GM18868 (cell line): ENCODE results near the gene PPBP.
"Not testable (repeated sequence)": the region's sequence is repeated elsewhere in the genome, so short reads cannot be mapped to it uniquely, and the experiment has no call there.

ENCODE experiments used
- ATAC-seq: cut with Tn5 transposase; IDR thresholded peaks from one replicate; pipeline ENCODE4 v1.9.1; 2021; ENCODE audit warnings: mild to moderate bottlenecking, moderate library complexity; ENCODE audit not compliant: unreplicated experiment

Gene PPBP

DNA sequence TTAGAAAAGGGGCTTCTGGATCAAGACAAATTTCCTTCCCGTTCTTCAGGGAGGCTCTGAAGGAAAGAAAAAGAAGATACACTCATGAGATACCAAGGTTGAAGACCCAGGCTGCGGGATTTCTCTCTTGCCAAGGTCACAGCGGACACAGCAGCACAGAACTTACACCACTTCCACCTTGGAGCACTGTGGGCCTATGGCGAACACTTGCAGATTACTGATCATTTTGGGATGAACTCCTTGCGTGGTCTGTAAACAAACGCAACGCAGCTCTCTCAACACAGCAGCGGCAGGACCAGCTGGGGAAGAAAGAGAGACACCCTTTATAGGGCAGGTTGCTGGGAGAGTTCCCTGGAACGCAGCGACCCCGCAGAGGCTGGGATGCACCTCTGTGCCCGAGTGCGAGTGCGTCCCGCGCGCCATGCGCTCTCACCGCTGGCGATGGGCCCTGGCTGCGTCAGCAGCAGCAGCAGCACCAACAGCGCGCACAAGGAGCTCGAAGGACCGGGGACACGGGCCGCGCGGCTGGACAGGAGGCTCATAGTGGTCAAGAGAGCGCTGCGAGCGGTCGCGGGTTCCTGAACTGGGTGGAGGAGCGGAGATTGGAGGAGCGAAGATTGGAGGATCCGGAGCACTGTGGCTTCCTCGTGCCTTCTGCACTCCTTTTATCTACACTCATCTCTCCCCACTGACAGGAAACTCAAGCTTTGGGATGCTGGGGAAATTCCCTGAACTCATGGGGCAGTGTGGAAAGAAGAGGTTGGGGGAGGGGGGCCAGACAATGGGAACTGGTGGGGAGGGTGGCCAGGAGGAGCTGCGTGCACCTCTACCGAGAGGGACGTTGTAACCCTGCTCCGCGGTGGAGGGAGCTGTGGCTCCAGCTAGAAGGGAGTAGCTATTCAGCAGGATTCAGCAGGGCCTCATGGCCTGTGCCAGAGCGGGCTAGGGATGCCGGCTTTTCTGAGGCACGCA is 10.3 kb upstream of the PPBP start, which contains the start of gene CXCL5:
Gene CXCL5 (minus strand): TSS at position 638 of the 972 bp plus-strand sequence. CDS start 96 bp downstream, at position 542.
- ATAC-seq: no peak

DNA sequence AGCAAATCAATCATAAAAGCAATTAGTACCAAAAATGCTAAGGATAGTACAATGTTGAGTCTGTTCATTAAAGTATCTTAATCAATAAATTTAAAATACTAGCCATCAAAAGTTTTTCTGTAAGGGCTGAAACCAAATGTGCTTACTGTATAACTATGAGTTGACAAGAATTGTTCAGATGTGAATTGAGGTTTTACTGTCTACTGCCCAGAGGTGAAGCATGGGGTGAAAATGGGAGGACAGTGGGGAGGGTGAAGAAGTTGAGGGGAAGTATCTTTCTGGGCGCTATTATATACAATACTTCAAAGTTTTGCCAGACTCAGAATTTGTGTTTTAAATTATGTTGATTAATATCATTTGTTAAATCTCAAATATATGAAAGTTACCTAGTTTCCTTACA is 4.1 kb upstream of the PPBP start:
- ATAC-seq: no peak

GRCh38 chr4:73991742-73992000 is 3.7 kb upstream of the PPBP start:
- no peak for ATAC-seq

DNA sequence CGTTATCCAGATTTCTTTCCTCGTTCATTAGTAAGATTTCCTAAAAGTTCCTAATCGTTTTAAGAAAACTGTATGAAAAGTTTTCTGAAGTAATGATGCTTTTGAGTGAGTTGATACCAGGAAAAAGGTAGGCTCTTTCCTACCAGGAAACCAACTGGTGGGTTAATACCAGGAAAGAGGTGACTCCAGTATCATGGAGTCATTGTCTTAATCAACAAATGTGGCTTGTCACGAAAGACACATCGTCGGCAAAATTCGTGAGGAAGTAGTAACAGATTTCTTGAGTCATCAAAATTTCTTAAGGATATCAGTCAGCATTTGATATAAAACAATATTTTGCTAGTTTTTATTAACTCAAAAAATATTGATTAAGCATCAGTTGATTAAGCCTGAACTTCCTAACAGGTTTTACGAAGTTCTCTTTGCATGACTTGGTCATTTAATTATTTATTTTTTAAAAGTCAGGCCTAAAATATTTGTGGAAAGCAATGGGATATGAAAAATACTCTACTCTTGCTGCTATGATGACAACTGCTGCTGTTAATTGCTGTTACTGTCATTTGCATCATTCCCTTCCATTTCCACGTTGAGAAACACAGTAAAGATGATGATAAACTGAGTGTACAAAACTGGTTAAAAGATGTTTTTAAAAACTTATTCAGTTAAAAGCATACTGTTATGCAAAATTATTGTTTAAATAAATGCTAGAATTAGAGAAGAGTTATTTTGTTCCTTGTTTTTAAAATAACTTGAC is 3.2 kb upstream of the PPBP start:
- ATAC-seq: no peak

- ATAC-seq: no peak
Observed at GRCh38 chr4:73989928-73990327, 1.9 kb upstream of the PPBP start.

DNA sequence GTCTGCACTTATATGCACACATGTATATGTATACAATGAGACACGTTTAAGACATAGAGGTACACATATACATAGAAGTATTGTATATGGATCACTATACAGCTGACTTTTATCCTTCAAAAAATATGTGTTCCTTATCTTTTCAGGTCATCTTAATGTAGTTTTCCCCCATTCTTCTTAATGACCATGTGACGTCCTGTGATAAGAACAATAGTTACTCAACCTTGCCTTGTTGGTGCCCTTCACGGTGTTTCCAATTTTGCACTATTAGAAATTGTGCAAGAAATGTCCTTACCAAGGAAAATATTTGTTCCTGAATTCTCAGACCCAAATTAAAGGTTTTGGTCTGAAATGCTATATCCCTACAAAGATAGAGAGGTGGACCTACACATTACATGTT is 1.0 kb upstream of the PPBP start:
- no peak for ATAC-seq

DNA sequence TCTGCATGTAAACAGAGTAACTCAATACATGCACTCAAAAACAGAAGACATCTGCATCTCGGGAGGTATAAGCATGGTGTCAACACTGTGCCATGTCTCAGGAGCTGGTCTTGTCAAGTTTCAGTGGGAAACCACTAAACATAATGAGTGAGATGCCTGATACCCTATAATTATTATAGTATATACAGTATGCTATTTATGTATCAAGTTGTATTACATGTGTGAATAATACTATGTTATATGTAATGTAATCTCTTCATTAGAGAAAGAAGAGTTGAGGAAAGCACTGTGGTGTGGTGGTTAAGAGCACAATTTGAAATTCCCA is 2.5 kb downstream of the PPBP start:
- no peak for ATAC-seq

GRCh38 chr4:73984736-73985527 is 3.1 kb downstream of the PPBP start:
- no peak for ATAC-seq

- ATAC-seq: not testable (repeated sequence)
Observed at GRCh38 chr4:73981175-73981574, 6.8 kb downstream of the PPBP start.

DNA sequence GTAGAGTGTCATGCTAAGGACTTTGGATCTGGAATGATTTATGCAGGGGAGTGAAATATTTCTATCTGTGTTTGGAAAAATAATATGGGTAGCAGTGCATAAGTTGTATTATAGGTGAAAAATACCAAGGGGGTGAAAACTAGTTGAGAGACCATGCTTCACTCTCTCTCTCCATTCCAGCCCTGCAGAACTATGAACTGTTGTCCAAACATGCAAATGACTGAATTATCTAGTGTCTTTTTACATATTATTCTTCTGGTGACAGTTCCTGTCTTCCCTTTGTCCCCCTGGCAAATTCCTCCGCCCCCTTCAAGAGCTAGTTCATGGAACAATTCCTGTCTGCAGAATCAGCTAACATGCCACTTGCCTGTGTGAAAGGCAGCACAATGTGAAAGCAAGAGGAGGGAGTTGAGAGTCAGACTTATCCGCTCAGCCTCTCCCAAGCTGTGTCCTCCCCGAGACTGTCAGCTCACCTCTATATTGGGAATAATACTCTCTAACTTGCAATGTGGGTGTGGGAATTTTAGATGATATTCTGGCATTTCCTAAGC is 8.5 kb downstream of the PPBP start:
- ATAC-seq: no peak

- no peak for ATAC-seq
Observed at GRCh38 chr4:73978886-73979285, 9.1 kb downstream of the PPBP start.

DNA sequence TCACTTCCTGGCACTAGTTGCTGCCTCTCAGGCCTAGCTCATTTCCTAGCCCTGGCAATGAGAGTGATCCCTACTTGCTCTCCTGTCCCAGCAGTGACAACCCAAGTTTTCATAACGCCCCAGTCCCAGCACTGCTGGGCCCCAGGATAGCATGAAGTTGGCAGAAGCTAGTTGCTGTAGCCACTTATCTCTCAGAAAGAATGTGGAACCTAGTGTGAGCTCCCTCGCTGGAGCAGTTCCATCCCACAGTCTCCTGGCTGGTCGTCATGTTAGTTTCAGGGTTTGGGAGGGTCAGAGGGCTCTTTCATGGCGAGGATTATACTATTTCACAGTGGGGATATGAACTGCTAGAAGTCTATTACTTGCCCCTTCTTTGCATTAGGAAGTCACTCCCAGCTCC is 11.3 kb downstream of the PPBP start:
- ATAC-seq: no peak

- no peak for ATAC-seq
Observed at GRCh38 chr4:73976217-73976616, 11.8 kb downstream of the PPBP start.

- no peak for ATAC-seq
Observed at GRCh38 chr4:73974352-73974751, 13.6 kb downstream of the PPBP start.

DNA sequence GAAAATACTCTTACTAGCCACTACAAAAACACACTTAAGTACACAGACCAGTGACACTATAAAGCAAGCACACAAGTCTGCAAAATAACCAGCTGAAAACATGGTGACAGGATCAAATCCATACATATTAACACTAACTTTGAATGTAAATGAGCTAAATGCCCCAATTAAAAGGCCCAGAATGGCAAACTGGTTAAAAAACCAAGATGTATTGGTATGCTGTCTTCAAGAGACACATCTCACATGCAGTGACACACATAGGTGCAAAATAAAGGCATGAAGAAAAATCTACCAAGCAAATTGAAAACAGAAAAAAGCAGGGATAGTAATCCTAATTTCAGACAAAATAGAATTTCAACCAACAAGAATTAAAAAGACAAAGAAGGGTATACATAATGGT is 17.0 kb downstream of the PPBP start:
- no peak for ATAC-seq

- no peak for ATAC-seq
Observed at GRCh38 chr4:73970011-73970410, 18.0 kb downstream of the PPBP start.

GRCh38 chr4:73967866-73968265 is 20.1 kb downstream of the PPBP start:
- no peak for ATAC-seq

DNA sequence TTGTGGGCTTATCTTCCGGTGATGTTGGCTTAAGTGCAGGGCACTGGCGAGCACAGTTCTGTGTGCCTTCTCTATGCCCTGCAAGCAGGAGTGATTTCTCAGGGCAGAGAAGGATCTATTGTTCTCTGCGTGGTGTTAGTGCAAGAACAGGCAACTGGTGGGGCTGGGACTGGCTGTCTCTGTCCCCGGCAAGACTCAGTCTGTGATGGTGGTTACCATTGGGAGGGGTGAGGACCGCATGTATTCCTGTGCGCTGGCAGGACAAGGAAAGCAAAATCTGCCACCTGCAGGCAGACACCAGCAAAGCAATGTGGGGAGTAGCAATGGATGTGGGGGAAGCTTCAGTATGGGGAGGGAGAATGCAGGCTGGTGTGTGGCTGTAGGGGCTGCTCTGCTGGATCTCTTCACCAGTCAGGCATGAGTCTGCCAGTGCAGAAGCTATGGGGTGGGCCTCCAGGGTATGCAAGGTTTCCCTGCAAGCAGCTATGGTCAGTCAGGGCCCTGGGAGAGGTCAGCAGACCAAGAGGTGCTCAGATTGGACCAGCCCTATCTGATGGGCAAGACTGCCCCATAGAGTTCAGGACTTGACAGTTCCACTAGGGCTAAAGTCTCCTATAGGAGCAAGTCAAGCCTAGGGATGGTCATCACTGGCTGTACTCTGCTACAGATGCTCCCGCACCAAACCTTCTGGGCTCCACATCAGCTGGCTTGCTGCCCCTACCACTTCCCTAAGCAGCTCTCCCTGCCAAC is 23.0 kb downstream of the PPBP start:
- ATAC-seq: no peak

DNA sequence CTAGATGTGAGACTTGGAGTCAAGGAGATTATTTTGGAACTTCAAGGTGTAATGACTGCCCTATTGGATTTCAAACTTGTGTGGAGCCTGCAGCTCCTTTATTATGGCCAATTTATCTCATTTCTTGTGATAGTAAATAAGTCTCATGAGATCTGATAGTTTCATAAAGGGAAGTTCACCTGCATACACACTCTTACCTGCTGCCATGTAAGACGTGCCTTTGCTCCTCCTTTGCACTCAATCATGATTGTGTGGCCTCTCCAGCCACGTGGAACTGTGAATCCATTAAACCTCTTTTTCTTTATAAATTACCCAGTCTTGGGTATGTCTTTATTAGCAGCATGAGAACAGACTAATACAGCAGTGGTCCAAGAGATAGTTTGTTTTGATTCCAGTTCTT is 25.3 kb downstream of the PPBP start:
- no peak for ATAC-seq

DNA sequence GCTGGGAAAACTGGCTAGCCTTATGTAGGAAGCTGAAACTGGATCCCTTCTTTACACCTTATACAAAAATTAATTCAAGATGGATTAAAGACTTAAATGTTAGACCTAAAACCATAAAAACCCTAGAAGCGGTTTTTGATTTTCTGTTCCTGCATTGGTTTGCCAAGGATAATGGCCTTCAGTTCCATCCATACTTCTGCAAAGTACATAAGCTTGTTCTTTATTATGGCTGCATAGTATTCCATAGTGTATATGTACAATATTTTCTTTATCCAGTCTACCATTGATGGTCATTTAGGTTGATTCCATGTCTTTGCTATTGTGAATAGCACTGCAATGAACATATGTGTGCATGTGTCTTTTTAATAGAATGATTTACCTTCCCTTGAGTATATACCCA is 28.9 kb downstream of the PPBP start:
- ATAC-seq: not testable (repeated sequence)

DNA sequence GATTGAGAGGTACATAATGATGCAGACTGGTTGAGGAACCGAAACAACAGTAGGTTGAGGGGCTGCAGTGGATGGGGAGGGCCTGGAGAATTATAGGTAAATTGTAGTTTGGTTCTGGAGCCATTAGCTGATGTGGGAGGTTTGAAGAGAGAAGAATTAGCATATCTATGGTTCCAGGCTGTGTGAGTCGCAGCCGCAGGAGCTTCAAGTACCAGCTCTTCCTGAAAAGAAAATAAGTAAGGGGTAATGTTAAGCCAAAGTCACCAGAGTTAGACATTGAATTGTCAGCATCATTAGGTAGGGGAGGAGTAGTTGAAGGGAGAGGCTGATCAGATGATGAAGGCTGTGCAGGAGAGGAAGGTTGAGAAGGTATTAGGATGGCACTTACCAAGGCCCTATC is 35.6 kb downstream of the PPBP start:
- ATAC-seq: no peak
